Measurements from ENCODE around the gene DNAH5. TPM values are rescaled to one million over a fixed set of nuclear protein-coding genes. Genes with fewer than 3 reads are reported as not detected.

Gene DNAH5
- total RNA-seq, 2 experiments from 2014 or later: not detected

GRCh38 chr5:13956471-13956870 is 12.0 kb upstream of the DNAH5 start:
- no peaks in the 10 kb centered on the region for H3K9me3 Mint-ChIP-seq
- no peaks in the 10 kb centered on the region for H3K27me3 Mint-ChIP-seq
- no peaks in the 10 kb centered on the region for H3K4me1 Mint-ChIP-seq (ENCODE audit: low read depth)
- DNase-seq (no peak), ATAC-seq (no peak)
- no peak overlapping the region for H3K27ac Mint-ChIP-seq
- H3K4me3 Mint-ChIP-seq: no peak overlapping the region
- no peaks in the 10 kb centered on the region for H3K36me3 Mint-ChIP-seq (ENCODE audit: low read depth)
- POLR2A ChIA-PET: no interaction called here
- CTCF ChIA-PET: interaction anchor here (1.4 kb wide), 1 partner anchor 16 kb away, joined by 5 read pairs; no protein-coding TSS in a partner anchor
- intact Hi-C loops (cut with micrococcal nuclease): no loop called here
- TF ChIP-seq, protein P1, sequence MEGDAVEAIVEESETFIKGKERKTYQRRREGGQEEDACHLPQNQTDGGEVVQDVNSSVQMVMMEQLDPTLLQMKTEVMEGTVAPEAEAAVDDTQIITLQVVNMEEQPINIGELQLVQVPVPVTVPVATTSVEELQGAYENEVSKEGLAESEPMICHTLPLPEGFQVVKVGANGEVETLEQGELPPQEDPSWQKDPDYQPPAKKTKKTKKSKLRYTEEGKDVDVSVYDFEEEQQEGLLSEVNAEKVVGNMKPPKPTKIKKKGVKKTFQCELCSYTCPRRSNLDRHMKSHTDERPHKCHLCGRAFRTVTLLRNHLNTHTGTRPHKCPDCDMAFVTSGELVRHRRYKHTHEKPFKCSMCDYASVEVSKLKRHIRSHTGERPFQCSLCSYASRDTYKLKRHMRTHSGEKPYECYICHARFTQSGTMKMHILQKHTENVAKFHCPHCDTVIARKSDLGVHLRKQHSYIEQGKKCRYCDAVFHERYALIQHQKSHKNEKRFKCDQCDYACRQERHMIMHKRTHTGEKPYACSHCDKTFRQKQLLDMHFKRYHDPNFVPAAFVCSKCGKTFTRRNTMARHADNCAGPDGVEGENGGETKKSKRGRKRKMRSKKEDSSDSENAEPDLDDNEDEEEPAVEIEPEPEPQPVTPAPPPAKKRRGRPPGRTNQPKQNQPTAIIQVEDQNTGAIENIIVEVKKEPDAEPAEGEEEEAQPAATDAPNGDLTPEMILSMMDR (IDR thresholded peaks at IDR 0.05): no peak

GRCh38 chr5:13955896-13956295 is 11.4 kb upstream of the DNAH5 start:
- ChIA-PET POLR2A (no interaction called here), CTCF (no interaction called here)
- ATAC-seq (no peak), DNase-seq (no peak)
- intact Hi-C loops (cut with micrococcal nuclease): no loop called here
- TF ChIP-seq, protein P1 (IDR thresholded peaks at IDR 0.05): no peak
- H3K27ac Mint-ChIP-seq: no peak overlapping the region
- H3K4me1 Mint-ChIP-seq (ENCODE audit: low read depth): no peaks in the 10 kb centered on the region
- H3K9me3 Mint-ChIP-seq: no peaks in the 10 kb centered on the region
- H3K4me3 Mint-ChIP-seq: no peak overlapping the region
- H3K27me3 Mint-ChIP-seq: no peaks in the 10 kb centered on the region
- no peaks in the 10 kb centered on the region for H3K36me3 Mint-ChIP-seq (ENCODE audit: low read depth)

- intact Hi-C loops (cut with micrococcal nuclease): no loop called here
- Mint-ChIP-seq H3K9me3 (no peaks in the 10 kb centered on the region), H3K27me3 (no peaks in the 10 kb centered on the region), H3K36me3 (ENCODE audit: low read depth) (no peaks in the 10 kb centered on the region), H3K27ac (no peak overlapping the region), H3K4me3 (no peak overlapping the region), H3K4me1 (ENCODE audit: low read depth) (no peaks in the 10 kb centered on the region)
- DNase-seq (no peak), ATAC-seq (no peak)
- POLR2A ChIA-PET: no interaction called here
- CTCF ChIA-PET: no interaction called here
- TF ChIP-seq, protein P1 (IDR thresholded peaks at IDR 0.05): no peak
Observed at GRCh38 chr5:13946111-13946510, 1.6 kb upstream of the DNAH5 start.

GRCh38 chr5:13945271-13945670 is 783 bp upstream of the DNAH5 start:
- TF ChIP-seq, protein P1 (IDR thresholded peaks at IDR 0.05): no peak
- ATAC-seq (no peak), DNase-seq (no peak)
- no peaks in the 10 kb centered on the region for H3K36me3 Mint-ChIP-seq (ENCODE audit: low read depth)
- no peaks in the 10 kb centered on the region for H3K4me1 Mint-ChIP-seq (ENCODE audit: low read depth)
- H3K27ac Mint-ChIP-seq: no peak overlapping the region
- intact Hi-C loops (cut with micrococcal nuclease): no loop called here
- POLR2A ChIA-PET: no interaction called here
- CTCF ChIA-PET: no interaction called here
- no peaks in the 10 kb centered on the region for H3K9me3 Mint-ChIP-seq
- no peak overlapping the region for H3K4me3 Mint-ChIP-seq
- no peaks in the 10 kb centered on the region for H3K27me3 Mint-ChIP-seq

DNA sequence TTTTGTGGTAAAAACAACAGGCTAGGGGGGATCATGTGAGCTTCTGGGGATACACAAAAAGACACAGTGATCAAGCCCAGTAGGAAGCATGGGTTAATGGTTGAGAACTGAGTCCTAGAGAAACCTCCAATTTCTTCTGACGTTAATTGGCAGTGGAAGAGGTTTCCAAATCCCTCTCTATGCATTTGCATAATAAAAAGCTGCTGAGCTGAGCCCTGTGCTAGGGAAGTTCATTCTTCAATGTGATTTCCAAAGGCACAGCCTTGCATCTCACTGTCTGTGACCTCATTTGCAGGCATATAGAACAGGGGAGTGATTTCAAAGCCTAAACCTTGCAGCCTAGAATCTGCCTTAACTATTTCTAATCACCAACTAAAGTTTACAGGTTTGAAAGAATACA is 812 bp downstream of the DNAH5 start:
- no peak for DNase-seq
- intact Hi-C loops (cut with micrococcal nuclease): no loop called here
- ChIA-PET CTCF (no interaction called here), POLR2A (no interaction called here)
- ATAC-seq: no peak
- no peaks in the 10 kb centered on the region for H3K4me1 Mint-ChIP-seq (ENCODE audit: low read depth)
- no peaks in the 10 kb centered on the region for H3K36me3 Mint-ChIP-seq (ENCODE audit: low read depth)
- no peaks in the 10 kb centered on the region for H3K27me3 Mint-ChIP-seq
- no peak overlapping the region for H3K4me3 Mint-ChIP-seq
- H3K9me3 Mint-ChIP-seq: no peaks in the 10 kb centered on the region
- H3K27ac Mint-ChIP-seq: no peak overlapping the region
- TF ChIP-seq, protein P1 (IDR thresholded peaks at IDR 0.05): no peak
